Right lobe of liver (tissue), 6 donors: Measurements from ENCODE around the gene ADCY9. TPM values are rescaled to one million over a fixed set of nuclear protein-coding genes. Genes with fewer than 3 reads are reported as not detected.

Experiments
- ATAC-seq, 4 donors: fragments of 200-7000 bp; cut with Tn5 transposase; one replicate each; pipeline ENCODE4 v1.9.1; 2020; ENCODE audit warnings: mild to moderate bottlenecking in 4 of 4, moderate library complexity in 4 of 4
- DNase-seq, 3 donors: peaks; one replicate each; pipeline ENCODE4 v3.0.0-alpha.2; 2020
- H3K27ac ChIP-seq, 3 donors: fragments of 200-600 bp; one replicate each; pipeline ENCODE4 v1.8.0; 2022
- H3K27me3 ChIP-seq, 2 donors: fragments of 200-600 bp; one replicate each; pipeline ENCODE4 v1.8.0; 2022
- H3K36me3 ChIP-seq, 4 donors: fragments of 200-600 bp; sonication (generic) in 1 of 4; one replicate each; pipeline versions ENCODE4 v1.5.1 to v1.8.0; 2017 to 2022; ENCODE audit warnings: control low read depth in 1 of 4
- H3K4me1 ChIP-seq, 4 donors: fragments of 200-600 bp; sonication (generic) in 1 of 4; one replicate each; pipeline versions ENCODE4 v1.5.1 to v1.8.0; 2017 to 2022; ENCODE audit warnings: control low read depth in 1 of 4
- H3K4me3 ChIP-seq, 3 donors: fragments of 200-600 bp; one replicate each; pipeline ENCODE4 v1.8.0; 2022
- H3K9me3 ChIP-seq, 4 donors: fragments of 200-600 bp; sonication (generic) in 1 of 4; one replicate each; pipeline versions ENCODE4 v1.5.1 to v1.8.0; 2017 to 2022; ENCODE audit warnings: control low read depth in 1 of 4
- CTCF ChIP-seq, 4 donors: fragments of 200-600 bp in 3 of 4; fragments of 450-650 bp in 1 of 4; IDR thresholded peaks; one replicate each; pipeline versions ENCODE4 v1.5.1 to v1.8.0; 2016 to 2022; ENCODE audit warnings: antibody characterized with exemption in 4 of 4, mild to moderate bottlenecking in 2 of 4
- POLR2A ChIP-seq: fragments of 450-650 bp; IDR thresholded peaks from one replicate; pipeline ENCODE4 v1.6.1; 2017; ENCODE audit warnings: antibody characterized with exemption, mild to moderate bottlenecking
- WGBS: methylation state at CpG from one replicate; pipeline ENCODE4 v1.1.6; 2018; ENCODE audit warnings: low coverage, low lambda C conversion rate; ENCODE audit not compliant: insufficient coverage; ENCODE audit errors: missing lambda C conversion rate; 5-methylcytosine and 5-hydroxymethylcytosine counted together
- intact Hi-C, 2 donors: fragments of 100-400 bp; cut with DNase I; formaldehyde crosslinking; loops; one replicate each; pipeline versions ENCODE4 v1.11.2 to v1.14.1; 2022
- total RNA-seq, 6 experiments: library from RNA; depleted of rRNA in 2 of 6; stranded (reverse); fragments of >200 nt in 2 of 6; fragmentation: NEBNext Ultra II Directional in 3 of 6; extraction: Animal tissue kit (Norgen Biotek cat#: 25700) in 3 of 6; gene quantifications; one replicate each; pipeline versions ENCODE4 v1.1.0 to v1.2.4, GENCODE V29; 2016 to 2023
- donor health status: DM: no; HTN: yes; CAD: no.
- donor health status: DM: no; HTN: no; CAD: no.
- donor health status: DM: no; HTN: no; CAD: no.
- donor health status: DM: no; HTN: yes; CAD: no.
- donor health status: DM: no; HTN: yes; CAD: no.

ADCY9 gene
- total RNA-seq, 6 experiments from 2014 or later = 17.3 to 41.5 (median 25.6) TPM

DNA sequence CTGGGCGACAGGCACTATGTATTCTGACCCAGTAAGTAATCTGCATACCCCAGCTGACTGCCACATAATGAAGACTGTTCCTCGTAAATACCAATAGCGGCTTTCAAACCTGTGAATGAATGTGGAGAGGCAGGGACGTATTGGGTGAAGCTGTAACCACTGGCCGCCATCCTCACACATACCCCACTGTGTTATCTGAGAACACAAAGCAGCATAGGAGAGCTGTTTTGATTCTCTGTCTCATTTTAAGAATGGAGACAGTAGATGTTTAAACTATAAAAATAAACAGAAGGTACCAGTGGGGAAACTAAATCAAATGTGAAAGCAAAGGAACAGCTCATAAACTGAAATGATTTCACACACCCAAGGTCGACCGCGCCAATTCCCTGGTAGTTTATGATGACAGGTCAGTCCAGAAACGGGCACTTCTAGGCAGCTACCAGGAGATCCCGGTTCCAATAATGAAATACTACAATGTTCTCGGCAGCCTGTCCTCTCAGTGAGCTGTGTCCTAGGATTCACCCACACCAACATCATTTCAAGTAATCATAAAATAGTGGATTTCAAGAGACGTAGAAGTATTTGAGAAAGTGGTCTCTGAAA, 109.7 kb downstream of the ADCY9 start:
- no peak for DNase-seq
- 96% methylated on average over 10 of the region's 12 CpGs for WGBS
- no peak for TF ChIP-seq CTCF (IDR thresholded peaks at IDR 0.05)
- TF ChIP-seq POLR2A = no peak
- H3K27me3 ChIP-seq = no peaks in the 10 kb centered on the region
- H3K36me3 ChIP-seq = no peaks in the 10 kb centered on the region
- ATAC-seq = no peak
- no peak overlapping the region for H3K4me3 ChIP-seq
- intact Hi-C loops = loop anchor here in 1 of 2 donors (10.0 kb wide), 1 partner anchor 108 kb away; the partner anchor contains the start of gene ADCY9
- no peak overlapping the region for H3K27ac ChIP-seq
- H3K4me1 ChIP-seq = peaks cover 0 to 7% (median 0%) of the 10 kb centered on the region in 4 donors
- H3K9me3 ChIP-seq = no peaks in the 10 kb centered on the region

DNA sequence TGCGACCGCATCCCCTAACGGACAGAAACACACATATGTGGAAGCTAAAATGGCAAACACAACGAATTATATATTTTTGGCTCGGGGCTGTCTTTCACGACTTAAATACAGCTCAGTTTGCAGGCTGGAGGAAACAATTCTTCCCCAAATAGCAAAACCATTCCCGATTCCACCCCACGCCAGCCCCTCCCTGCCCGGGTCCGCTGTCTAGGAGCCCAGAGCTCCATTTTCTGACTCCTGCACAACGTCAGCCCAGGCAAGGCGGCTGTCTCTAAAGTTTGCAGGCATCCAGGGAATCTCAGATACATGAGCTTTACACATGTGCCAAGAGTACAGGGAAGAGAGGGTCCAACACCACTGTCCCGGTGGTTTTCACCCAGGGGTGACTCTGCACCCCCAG, 110.5 kb downstream of the ADCY9 start:
- Histone ChIP-seq H3K36me3 (no peaks in the 10 kb centered on the region), H3K4me3 (no peak overlapping the region), H3K27ac (no peak overlapping the region), H3K4me1 (no peaks in the 10 kb centered on the region), H3K27me3 (no peaks in the 10 kb centered on the region), H3K9me3 (no peaks in the 10 kb centered on the region)
- intact Hi-C loops = loop anchor here in 1 of 2 donors (10.0 kb wide), 1 partner anchor 109 kb away; the partner anchor contains the start of gene ADCY9
- no peak for DNase-seq
- TF ChIP-seq POLR2A = no peak
- TF ChIP-seq CTCF (IDR thresholded peaks at IDR 0.05) = no peak
- no peak for ATAC-seq
- WGBS = 94% methylated on average over 11 of the region's 13 CpGs

GRCh38 chr16:4005281-4005680, 111.0 kb downstream of the ADCY9 start:
- Histone ChIP-seq H3K36me3 (no peaks in the 10 kb centered on the region), H3K27ac (no peak overlapping the region), H3K27me3 (no peaks in the 10 kb centered on the region), H3K4me3 (no peak overlapping the region), H3K4me1 (no peaks in the 10 kb centered on the region), H3K9me3 (no peaks in the 10 kb centered on the region)
- ATAC-seq (no peak), DNase-seq (no peak)
- 85% methylated on average over 8 of the region's 9 CpGs for WGBS
- no peak for TF ChIP-seq CTCF (IDR thresholded peaks at IDR 0.05)
- intact Hi-C loops = loop anchor here in 1 of 2 donors (10.0 kb wide), 1 partner anchor 110 kb away; the partner anchor contains the start of gene ADCY9

GRCh38 chr16:4004206-4004605, 112.0 kb downstream of the ADCY9 start:
- no peak overlapping the region for H3K4me3 ChIP-seq
- no peak overlapping the region for H3K27ac ChIP-seq
- intact Hi-C loops = loop anchor here in 1 of 2 donors (10.0 kb wide), 1 partner anchor 111 kb away; the partner anchor contains the start of gene ADCY9
- no peaks in the 10 kb centered on the region for H3K36me3 ChIP-seq
- H3K4me1 ChIP-seq = no peaks in the 10 kb centered on the region
- H3K27me3 ChIP-seq = no peaks in the 10 kb centered on the region
- no peaks in the 10 kb centered on the region for H3K9me3 ChIP-seq
- TF ChIP-seq POLR2A = no peak
- TF ChIP-seq CTCF (IDR thresholded peaks at IDR 0.05) = no peak
- DNase-seq = no peak
- 80% methylated on average over 6 of the region's 7 CpGs for WGBS
- peak in 1 of 4 donors; percentile 40 for ATAC-seq
